T47D (cell line): ENCODE results near the gene AGAP1.

Source experiments
- DNase-seq, 2 experiments: peaks; one replicate each; pipeline versions ENCODE4 v3.0.0 to v3.0.0-alpha.2; 2011 to 2012; ENCODE audit warnings: low read depth in 1 of 2, low spot score in 1 of 2
- JUND ChIP-seq: IDR thresholded peaks from 2 replicates; pipeline ENCODE4 v1.6.1; 2012; ENCODE audit warnings: low read depth
- in situ Hi-C: cut with HindIII; loops from 2 replicates; pipeline ENCODE4 v1.10.0; 2016; ENCODE audit warnings: low sequenced_read_pairs, low pct_unique_long_range_greater_than_20kb

The AGAP1 gene

DNA sequence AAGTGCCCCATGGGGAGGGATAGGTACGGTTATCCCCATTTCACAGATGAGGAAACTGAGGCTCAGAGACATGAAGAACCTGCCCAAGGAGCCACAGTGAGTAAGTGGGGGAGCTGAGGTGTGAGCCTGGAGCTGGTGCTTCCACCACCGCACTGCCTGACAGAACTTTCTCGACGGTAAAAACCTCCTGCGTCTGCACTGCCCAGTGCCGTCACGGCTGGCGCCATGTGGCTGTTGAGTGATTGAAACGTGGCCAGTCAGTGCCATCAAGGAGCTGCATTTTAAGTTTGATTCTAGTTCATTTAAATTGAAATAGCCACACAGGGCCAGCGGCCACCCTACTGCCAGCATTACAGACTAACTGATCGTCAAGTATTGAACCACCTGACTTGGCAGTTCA lies 217.1 kb downstream of the AGAP1 start:
- DNase-seq = no peak
- in situ Hi-C loops = no loop called here
- TF ChIP-seq JUND = no peak

DNA sequence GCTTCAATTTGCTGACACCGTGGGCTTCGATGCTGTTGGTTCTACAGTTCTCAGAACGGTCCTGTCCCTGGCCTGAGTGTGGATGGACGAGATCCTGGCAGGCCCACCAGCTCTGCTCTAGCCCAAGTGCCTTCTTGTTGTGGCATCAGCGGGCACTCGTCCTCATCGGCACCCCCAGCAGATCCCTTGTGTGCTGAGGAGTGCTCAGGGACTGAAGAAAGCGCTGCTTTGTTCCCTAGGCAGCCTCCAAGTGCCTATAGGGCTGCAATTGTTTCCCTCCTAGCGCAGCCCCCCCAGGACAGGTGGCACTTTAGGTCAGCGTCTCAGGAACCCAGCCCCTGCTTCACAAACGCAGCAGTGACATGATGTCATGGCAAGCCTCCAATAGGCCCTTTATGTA lies 217.7 kb downstream of the AGAP1 start:
- DNase-seq = no peak
- TF ChIP-seq JUND = no peak
- in situ Hi-C loops = no loop called here

DNA sequence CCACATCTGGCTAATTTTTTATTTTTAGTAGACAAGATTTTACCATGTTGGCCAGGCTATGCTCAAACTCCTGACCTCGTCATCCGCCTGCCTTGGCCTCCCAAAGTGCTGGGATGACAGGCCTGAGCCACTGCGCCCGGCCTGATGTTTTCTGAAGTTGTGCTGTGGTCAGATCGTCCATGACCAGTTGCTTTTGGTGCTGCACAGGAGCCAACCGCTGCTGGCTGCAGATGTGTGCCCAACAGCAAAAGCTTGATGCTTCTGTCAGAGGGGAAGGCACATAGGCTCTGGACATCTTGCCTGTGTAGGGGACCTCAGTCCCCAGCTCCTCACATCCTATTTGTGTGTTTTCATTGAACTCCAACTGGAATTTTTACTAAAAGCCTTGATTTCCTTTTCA lies 218.3 kb downstream of the AGAP1 start:
- DNase-seq = no peak
- no peak for TF ChIP-seq JUND
- in situ Hi-C loops = no loop called here

DNA sequence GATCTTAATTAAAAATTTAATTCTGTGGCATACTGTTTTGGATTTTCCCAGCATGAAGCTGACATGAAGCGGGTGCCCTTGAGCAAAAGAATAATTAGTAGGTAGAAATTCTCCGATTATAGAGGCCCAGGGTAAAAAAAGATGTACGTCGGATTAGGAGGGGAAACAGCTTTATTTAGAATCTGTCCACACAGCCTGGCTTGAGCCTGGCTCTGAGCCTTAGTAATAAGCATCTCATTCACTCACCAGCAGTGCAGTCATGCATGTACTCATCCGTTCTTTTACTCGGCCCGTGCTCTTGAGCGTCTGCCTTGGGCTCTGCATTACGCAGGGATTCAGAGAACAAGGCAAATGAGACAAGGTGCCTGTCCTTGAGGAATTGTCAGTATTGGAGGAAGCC lies 219.3 kb downstream of the AGAP1 start:
- no peak for DNase-seq
- no peak for TF ChIP-seq JUND
- in situ Hi-C loops = no loop called here

DNA sequence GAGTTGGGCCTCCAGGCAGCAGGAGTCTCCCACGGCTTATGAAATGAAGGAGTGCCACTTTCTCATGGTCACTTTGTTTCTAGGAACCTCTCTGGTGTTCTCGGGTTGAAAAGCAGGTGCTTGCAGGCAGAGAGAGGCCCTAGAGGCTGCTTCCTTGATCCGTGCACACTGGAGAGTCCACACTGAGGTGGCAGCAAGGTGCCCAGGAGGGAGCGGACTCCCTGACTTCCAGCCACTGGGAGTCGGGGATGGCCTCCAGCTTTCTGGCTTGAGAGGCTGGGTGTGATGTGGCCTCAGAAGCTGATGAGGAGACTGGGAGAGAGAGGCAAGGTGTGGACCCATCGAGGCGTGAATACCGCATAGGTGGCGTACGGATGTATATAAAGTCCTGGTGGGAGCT lies 221.8 kb downstream of the AGAP1 start:
- in situ Hi-C loops = no loop called here

DNA sequence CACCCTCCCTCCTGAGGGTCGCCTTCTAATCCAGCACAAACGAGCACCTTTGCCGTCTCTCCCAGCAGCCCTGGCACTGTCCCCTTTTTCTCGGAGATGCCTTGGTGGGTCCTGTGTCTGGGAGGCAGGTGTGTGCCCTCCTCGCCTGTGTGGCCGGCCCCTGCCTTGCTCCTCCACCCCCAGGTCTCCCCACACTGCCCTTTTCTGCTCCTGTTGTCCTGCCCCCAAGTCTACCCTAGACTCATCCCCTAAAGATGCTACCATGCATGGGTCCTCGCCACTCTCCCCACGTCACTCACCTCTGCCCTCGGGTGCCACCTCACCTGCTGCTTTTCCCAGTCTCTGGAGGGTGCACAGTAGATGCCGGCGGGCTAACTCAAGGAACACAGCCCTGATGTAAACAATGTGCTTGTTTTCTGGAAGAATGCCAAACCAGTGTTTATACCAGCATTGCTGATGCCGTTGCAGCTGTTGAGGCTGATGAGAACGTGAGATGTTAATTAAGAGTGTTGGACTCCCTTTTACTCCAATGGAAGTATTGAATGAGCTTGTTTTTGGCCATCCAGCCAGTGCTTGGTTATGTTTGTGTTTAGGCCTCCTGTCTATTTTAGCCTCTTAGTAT lies 223.1 kb downstream of the AGAP1 start:
- in situ Hi-C loops = no loop called here
- no peak for DNase-seq

More for the DNA sequence above, 221.8 kb downstream of the AGAP1 start:
- no peak for DNase-seq
- TF ChIP-seq JUND = no peak

DNA sequence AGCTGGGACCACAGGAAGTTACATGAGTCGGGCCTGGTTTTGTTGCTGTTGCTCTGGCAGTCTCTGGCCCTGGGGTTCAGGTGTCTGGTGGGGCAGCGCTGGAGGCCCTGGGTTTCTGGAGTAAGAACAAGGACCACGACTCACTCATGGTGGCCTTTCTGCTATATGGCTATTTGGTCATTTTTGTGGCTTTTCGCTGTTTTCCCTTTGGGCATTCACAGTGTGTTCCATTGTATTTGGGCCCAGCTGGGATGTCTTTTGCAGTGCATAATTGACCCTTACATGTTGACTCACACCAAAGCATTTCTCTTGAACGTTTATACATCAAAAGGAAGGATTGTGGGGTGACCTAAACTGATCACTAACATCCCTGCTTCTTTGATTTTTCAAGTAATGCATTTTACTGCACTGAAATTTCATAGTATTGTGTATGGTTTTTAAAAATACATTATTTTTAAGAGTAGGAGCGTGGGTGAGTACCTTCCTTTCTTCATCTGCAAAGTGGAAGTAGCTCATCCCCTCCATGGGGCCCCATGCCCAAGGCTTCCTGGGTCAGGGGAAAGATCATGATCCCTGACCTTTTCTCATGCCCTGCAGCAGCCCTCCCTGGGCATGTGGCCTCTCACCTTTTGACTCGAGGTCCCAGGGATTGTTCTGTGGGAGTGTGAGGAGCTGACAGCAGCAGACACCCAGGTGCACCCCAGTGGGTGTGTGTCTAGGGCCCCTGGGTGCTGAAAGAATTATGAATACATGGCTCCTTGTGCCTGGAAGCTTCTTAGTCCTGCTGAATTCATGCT lies 225.5 kb downstream of the AGAP1 start:
- TF ChIP-seq JUND = no peak
- in situ Hi-C loops = no loop called here
- DNase-seq = no peak

More for the DNA sequence above, 223.1 kb downstream of the AGAP1 start:
- TF ChIP-seq JUND = no peak

DNA sequence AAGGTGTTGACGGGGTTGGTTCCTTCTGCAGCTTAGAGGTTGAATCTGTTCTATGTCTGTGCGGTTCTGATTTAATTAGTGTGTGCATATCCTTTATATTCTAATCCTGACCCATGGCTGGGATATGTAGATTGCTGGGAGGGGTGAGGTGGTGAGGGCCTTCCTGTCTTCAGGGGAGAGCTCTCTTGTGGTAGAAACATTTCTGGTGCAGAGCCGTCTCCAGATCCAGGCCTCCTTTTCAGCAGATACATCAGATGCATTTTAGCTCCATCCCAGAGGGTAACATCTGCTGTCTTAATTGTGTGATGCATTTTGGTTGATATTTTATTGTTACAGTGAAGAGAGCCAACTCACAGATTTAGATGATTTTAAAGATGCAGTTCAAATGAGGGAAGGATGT lies 227.8 kb downstream of the AGAP1 start:
- DNase-seq = no peak
- no peak for TF ChIP-seq JUND
- in situ Hi-C loops = no loop called here

DNA sequence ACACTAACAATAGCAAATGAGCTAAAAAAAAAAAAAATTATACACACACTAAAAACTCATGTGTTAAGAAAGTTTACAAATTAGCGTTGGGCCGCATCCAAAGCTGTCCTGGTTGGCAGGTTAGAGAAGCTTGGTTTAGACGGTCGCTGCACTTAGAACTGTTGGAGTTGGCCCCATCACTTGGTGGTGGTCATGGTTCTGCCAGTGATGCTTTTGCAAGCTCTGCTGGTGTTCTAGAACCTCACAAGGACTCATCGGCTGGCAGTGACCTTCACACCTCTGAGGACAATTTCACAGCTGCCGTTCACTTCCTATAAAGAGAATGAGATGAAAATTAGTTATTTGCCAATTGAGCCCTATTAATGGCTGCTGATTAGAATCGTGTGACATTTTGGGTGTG lies 229.0 kb downstream of the AGAP1 start:
- TF ChIP-seq JUND = no peak
- in situ Hi-C loops = no loop called here
- DNase-seq = no peak

DNA sequence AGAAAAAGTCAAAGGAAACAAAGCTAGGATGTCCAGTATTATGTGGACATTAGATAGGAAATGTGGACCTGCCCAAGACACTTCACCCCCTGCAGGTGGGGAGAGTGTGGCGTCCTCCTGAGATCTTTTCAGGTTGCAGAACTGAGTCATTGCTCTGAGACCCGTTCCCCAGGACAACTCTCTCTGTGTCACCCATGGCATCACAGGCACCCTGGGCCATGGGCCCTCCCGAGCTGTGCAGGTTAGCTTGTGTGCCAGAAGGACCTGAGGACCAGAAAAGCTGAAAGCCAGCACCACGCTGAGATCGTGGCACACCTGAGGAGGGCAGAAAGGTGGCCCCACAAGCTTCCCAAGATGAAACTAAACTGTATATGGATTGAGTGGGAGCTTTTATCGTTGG lies 229.5 kb downstream of the AGAP1 start:
- in situ Hi-C loops = no loop called here
- DNase-seq = no peak
- no peak for TF ChIP-seq JUND

DNA sequence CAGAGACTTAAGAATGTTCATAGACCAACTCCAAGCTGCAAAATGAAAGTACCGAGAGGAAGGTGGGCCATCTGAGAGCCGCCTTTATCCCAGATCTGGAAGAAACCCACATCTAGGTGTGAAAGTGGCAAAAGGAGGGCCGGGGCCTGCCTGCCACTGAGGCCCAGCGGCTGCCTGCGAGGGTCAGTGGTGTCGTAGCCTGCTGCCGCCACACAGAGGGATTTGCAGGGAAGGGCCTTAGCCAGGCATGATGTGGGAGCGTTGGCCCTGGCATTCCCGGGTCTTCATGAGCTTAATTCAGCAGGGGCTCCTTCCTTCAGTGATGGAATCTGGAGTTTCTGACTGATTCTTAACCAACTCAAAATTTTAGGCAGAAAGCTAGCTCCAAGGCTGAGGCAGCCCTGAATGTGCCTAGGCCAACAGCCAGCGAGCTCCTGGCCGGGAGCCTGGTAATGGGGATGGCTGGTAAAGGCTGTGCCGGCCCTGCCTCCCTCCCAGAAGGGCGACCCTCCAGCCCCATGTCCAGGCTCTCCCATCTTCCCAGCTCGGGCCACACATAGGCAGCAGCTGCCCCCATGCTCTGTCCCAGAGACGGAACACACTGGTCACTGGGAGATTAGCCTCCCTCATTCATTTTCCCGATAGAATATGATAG lies 230.1 kb downstream of the AGAP1 start:
- no peak for TF ChIP-seq JUND
- in situ Hi-C loops = no loop called here
- no peak for DNase-seq

DNA sequence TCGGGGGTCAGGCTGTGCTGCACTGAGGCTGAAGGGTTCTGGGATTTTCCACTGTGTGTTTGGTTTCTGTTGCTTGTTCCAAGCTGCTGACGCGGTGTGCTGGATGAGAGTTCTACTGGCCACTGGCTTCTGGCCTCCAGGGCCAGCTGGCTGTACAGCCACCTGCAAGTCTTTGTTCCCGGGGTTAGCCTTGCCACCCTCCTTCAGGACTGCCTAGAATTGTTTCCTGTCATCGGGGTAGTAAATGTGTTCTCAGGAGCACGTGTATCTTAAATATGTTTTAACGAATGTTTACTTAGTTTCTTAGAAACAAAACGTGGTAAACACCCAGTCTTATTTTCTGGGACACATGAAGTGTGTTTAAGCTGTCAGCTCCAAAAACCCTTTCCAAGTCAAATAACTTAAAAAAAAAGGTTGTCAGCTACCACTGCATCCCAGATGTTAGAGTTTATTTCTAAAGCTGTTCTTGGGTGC lies 231.2 kb downstream of the AGAP1 start:
- TF ChIP-seq JUND = no peak
- in situ Hi-C loops = no loop called here
- no peak for DNase-seq

DNA sequence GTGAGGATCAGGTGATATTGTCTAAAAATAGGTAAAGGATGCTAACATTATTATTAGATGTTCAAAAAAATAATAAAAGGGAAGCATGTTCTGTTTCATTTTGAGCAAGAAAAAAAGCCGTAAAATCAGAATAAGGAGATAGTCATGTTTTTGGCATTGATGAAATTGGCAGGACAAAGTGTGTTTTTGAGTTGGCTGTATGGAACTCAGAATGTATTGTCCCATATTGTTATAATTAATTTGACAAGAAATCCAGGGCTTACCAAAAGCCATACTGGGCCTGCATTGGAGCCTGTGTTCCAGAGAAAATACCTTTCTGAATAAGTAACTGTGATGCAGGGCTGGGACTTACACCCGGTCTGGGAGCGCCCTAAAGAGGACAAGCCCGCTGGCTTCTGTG lies 232.0 kb downstream of the AGAP1 start:
- in situ Hi-C loops = no loop called here
- TF ChIP-seq JUND = no peak
- no peak for DNase-seq
